LNCaP clone FGC (cell line): ENCODE data around the gene TMEM54.
"Not testable (repeated sequence)": the region's sequence is repeated elsewhere in the genome, so short reads cannot be mapped to it uniquely, and the experiment has no call there.

Experiments
- DNase-seq: peaks from one replicate; pipeline ENCODE4 v3.0.0-alpha.2; 2011; ENCODE audit warnings: low read depth
- H3K4me3 ChIP-seq: 2 replicates; pipeline ENCODE4 v1.5.1; 2011; ENCODE audit warnings: mild to moderate bottlenecking, low read depth, low read length, control low read depth
- CTCF ChIP-seq: IDR thresholded peaks from 2 replicates; pipeline ENCODE4 v1.5.1; 2012; ENCODE audit warnings: mild to moderate bottlenecking; ENCODE audit not compliant: control insufficient read depth, insufficient read depth; ENCODE audit errors: extremely low read depth

Gene TMEM54

GRCh38 chr1:32906654-32907053, 5.5 kb upstream of the TMEM54 start:
- no peak for TF ChIP-seq CTCF
- no peak for DNase-seq
- no peak overlapping the region for H3K4me3 ChIP-seq

GRCh38 chr1:32905588-32905987, 4.4 kb upstream of the TMEM54 start:
- not testable (repeated sequence) for H3K4me3 ChIP-seq, DNase-seq

- no peak overlapping the region for H3K4me3 ChIP-seq
- peak; percentile 25 for DNase-seq
- TF ChIP-seq CTCF, result no peak
These were observed 3.6 kb upstream of the TMEM54 start for GRCh38 chr1:32904797-32905196.

GRCh38 chr1:32903991-32904785, 3.0 kb upstream of the TMEM54 start:
- peak; percentile 38 for DNase-seq
- no peak for TF ChIP-seq CTCF
- no peak overlapping the region for H3K4me3 ChIP-seq

GRCh38 chr1:32902535-32902920, 1.3 kb upstream of the TMEM54 start:
- DNase-seq, result no peak
- no peak for TF ChIP-seq CTCF
- H3K4me3 ChIP-seq, result no peak overlapping the region

GRCh38 chr1:32901823-32902534, 790 bp upstream of the TMEM54 start:
- TF ChIP-seq CTCF, result no peak
- H3K4me3 ChIP-seq, result peak overlapping the region; percentile 67
- DNase-seq, result no peak

GRCh38 chr1:32900371-32900955, 726 bp downstream of the TMEM54 start:
- peak overlapping the region; percentile 79 for H3K4me3 ChIP-seq
- no peak for DNase-seq
- no peak for TF ChIP-seq CTCF
